Hematopoietic multipotent progenitor cell treated with erythropoietin and hydrocortisone succinate and interleukin-3 and kit ligand, for 6 days (in vitro differentiated cells): ENCODE measurements around the gene FARP1.

ENCODE experiments used
- DNase-seq: peaks from one replicate; pipeline ENCODE4 v3.0.0-alpha.2; 2015

FARP1 gene

DNA sequence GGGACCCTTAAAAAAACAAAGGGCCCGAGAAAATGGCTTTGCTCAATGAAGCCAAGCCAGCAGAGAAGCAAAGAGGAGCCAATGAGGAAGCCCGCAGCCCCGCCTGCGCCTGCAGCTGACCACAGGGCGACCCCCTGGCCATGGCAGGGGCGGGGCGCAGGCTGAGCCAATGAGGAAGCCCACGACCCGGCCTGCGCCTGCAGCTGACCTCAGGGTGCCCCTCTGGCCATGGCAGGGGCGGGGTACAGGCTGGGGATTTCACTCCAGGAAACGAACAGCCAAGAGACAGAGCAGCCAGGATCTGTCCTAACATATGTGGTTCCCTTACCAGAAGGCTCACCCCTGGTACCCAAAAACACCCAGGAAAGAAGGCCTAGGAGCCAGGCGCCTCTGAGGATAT is 332.6 kb downstream of the FARP1 start:
- no peak for DNase-seq

DNA sequence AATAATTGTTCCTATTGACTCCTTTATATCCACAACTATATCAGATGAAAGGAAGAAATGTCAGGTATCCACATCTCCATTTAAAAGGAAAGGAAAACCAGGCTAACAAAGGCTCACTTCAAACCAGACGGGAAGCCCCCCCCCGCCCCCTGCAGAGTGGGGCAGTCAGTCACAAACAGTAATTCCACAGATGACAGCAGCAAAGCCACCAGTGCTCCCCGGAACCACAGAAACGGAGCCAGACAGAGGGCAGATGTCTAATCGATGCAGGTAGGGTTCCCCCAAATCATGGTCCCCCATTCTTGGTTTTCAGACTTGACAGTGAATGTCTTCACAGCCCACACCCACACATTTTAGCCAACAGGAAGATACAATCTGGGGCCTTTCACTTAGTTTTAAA is 333.2 kb downstream of the FARP1 start:
- DNase-seq = no peak

DNA sequence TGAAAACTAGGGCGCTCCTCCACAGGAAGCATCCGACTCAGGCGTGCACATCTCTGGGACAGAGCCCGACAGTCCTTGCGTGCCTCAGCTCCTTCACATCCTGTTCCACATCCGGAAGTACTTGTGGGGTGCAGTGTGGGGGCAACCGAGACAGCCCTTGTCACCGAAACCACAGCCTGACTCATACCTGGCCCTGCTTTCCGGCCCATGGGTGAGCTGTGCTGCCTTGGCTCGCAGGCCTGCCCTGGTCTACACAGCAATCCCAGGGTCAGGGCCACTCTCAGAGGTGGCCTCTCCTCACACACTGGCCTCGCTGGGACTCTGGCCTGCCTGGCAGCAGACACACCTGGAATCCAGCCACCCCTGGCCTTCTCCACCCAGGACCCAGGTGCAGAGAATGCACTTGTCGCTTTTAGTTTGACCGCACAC is 333.7 kb downstream of the FARP1 start:
- peak; percentile 83 for DNase-seq

DNA sequence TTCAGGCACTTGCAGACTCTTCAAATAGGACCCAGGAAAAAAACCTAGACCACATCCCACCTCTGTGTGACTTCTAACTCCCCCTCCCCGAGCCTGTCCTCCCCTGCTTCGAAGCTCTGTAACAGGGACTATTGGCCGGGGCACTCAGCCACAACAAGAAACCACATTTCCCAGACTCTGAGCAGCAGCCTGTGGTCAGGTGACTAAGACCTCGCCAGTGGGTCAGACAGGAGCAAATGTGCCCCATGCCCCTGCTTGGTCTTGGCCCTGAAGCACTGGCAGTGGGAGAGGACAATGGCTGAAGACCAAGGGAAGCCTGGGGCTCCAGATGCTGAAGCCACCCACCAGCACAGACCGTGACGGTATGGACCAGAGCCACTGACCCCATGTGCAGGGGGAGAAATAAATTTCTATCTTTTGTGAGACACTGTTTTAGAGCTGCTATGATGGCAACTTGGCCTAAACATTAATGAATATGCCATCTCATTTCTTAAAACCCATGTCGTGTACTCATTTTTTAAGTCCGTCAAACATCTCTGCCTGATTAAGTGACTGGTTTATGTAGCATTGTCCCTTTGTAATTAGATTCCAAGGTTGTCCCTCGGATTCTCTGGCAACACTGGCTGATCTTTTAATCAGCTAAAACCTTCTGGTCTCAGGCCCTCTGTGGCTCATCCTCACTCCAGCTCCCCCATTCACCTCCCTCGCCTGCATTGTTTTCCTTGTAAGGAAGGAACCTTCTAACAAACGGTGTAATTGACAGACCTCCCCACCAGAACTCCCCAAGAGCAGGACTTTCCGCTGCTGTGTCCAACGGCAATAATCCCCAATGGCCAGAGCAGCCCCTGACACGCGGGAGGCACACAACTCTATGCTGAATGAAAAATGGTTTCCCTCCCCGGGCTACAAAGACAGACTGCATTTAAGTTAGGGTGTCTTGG is 335.6 kb downstream of the FARP1 start:
- peak; percentile 47 for DNase-seq

DNA sequence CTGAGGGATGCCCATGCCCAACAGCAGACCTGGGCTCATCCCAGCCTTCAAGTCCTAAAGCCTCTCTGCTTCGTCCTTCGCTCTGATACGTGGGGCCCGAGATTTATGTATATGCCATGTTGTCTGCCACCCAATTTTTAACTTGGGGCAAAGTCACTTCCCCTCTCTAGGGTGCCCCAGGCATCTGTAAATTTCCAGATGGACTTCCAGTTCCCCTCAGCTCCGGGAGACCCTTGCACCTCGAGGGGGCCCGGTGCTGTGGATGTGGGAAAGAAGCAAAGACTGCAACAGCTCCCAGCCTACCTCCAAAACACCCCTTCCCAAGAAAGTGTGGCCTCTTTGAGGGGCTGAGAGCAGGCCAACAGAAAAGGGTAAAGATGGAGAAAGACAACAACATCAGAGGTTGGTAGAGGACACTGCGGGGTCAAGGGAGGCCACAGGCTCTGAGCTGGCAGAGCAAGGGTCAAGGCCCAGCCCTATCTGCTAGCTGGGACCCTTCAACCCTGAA is 336.7 kb downstream of the FARP1 start:
- DNase-seq = no peak

DNA sequence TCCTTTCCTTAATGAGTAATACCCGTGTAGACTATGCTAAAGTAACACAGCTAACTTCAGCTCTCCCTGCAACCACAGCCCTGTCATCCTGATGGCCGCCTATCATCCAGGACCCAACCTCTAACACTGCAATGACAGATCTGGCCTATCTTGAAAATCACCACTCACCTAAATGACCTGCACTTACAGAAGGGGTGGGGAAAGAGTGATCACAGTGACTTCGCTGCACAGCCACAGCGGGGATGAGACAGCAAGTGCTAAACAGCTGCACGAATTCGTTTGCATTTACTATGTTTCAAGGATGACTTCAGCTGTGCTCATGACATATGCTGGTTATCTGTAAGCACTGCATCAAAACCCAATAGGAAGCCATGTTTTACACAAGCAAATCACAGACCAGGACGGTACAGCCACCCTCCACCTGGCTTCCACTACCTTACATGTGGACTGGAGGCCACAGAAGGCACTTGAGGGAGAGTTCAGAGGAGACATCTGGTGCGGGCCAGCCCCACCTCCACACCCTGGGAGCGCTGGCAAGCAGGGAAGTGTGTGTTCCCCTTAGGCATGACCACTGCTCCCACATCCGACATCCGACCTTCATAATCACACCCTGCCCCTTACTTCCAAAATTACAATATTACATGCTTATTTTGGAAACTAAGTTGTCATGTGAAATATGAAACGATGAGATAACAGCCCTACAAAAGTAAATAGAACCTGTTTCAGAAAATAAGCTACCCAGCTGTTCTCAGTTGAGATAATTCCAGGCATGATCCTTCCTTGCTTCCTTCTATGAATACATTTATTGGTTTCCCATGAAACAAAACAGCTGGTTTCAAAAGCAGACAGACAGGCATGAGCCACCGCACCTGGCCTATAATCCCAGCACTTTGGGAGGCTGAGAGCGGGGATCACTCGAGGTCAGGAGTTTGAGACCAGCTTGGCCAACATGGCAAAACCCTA is 338.3 kb downstream of the FARP1 start:
- no peak for DNase-seq

DNA sequence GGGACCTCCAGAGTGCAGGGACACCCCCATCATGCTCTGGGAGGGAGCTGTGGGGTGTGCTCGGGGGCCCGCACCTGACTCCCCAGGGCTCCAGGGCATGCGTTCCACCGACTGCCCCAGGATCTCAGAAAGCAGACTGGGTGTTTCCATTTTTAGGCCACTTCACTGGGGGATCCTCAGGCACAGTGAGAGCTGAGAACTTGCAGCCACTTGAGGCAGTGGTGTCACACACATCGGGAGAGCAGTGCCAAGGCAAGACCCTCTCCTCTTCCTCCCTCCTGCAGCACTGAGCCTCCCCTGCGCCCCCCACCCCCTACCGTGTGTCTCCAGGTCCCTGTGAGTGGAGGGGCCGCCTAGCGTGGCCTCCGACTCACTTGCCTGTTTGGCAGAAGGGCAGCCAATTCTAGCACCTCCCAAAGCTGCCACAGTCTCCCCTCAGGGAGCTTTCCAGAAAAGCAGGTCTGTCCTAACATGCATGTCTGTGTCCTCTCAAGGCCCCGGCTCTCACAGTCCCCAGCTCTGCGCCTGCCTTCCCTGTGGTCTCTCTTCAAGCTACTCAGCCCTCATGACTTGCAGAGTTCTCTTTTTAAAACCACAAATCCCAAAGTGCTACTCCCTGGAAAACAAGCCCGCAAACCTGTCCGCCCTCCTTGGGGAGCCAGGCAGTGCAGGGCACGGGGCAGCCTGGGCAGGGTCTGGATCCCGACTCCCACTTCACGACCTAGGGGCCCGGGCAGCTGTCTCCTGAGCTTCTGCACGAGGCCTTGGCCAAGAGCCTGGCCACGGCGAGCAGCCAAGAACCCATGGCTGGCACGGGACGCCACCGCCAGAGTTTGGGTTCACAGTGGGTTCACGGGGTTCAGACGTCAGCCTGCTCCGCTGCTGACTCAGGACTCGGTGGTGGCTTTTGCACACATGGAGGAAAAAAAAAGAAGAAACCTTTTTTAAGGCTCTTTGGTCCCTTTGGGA is 339.9 kb downstream of the FARP1 start:
- DNase-seq = no peak

DNA sequence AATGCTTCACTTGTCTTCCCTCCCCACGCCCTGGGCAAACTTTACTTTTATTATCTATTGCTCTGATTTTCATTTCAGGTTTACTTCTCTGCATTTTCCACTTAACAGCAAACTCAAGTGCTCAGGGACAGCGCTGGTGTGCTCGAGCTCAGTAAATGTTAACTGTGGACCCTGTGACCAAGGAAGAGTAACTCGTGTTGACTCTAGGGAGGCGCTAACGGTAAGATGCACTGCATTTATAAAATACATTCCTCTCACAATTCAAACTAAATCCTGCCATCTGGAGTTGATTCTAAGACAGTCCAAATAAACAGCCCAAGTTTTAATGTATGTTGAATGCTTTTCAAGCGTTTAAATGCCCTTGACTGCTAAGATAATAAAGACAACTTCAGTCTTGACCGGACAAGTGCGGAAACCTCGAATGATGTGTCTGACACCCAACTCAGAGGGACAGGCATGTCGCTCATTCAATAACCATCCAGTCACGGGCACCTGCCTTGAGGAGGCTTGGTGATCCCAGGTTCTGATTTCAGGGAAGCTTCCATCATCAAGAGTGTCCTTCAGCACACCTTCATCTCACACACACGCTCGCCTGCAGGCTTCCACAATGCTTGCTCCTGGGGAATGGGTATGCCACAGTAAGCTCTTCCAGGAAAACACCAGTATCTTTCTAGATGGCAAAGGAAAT is 340.9 kb downstream of the FARP1 start:
- DNase-seq = no peak

DNA sequence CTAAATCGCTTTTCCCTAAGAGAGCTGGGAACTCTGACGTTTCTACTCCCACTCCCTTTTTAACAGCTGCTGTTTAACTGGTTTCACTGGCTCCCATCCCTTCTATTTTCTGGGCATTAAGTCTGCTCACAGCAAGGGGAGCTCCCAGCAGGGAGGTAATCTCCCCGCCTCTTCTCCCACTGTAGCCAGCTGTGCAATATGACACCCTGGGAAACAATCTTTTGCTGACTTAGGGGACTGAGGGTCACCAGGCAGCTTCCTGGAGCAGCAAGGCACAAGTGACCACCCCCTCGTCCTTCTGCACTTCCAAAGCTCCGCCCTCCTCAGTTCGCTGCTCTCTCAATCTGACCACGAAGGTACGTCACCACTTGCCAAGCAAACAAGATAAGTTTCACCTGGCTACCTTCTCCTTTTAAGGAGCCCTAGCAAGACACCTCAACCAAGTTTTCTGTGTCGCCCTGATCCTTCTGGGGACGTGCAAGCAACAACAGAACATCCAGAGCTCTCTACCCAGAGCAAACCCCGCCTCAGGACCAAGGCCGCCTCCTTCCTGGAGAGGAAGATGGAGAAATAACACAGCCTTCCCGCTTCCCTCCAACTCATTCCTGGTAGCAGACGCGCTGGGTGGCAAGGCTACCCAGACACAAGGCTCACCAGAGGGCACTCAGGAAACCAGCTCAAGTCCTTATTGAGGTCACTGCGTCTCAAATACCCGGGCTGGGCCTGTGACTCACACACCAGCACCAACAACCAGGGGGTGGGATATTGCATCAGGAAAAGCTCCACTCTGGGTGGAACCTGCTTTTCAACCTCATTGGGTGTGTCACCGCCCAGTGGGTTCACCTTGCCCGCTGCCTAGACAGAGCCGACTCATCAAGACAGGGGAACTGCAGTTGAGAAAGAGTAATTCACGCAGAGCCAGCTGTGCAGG is 341.7 kb downstream of the FARP1 start:
- peak; percentile 62 for DNase-seq

DNA sequence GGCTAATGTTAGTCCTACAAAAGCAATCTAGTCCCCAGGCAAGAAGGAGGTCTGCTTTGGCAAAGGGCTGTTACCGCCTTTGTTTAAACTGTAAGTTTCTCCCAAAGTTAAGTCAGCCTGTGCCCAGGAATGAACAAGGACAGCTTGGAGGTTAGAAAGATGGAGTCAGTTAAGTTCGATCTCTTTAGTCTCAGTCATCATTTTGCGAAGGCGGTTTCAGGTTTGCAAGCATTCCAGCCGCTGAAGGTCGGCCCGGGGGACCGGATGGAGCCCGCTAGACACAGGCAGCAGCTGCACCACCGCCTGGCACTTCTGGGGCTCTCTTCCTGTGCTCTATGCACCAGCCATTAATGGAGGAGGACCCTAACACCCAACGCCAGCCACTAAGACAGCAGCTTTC is 342.7 kb downstream of the FARP1 start:
- no peak for DNase-seq

DNA sequence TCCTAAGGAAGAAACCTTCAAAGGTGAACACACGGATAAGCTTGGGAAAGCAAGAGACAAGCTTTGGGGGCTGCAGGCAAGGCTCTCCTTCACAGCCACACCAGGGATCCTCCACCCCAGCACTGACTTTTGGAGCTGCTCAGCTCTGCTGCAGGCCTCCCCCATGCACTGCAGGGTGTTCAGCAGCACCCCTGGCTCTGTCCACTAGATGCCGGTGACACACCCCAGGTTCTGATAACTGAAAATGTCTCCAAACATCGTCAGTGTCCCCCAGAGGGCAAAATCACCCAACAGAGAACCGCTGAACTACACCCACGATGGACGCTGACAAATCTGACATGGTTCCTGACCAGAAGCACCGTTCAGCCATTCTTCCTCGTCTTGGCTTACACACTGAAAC is 343.5 kb downstream of the FARP1 start:
- no peak for DNase-seq

DNA sequence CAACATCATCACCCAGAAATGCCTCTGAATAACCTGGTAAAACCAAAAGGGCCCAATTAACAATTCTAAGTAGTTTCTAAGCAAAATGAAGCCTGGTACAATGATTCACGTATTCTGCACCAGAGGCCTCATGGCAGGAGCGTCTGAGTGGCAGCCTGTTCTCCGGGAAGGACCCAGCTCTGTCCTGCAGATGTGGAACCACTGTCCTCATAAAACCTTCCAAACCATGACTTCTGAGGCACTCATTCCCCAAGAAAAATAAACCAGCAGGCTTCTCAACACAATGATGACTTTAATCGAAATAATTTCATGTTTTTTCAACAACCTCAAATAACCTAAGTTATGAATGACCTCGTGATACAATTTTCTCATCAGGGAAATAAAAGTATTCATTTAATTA is 344.1 kb downstream of the FARP1 start:
- no peak for DNase-seq

DNA sequence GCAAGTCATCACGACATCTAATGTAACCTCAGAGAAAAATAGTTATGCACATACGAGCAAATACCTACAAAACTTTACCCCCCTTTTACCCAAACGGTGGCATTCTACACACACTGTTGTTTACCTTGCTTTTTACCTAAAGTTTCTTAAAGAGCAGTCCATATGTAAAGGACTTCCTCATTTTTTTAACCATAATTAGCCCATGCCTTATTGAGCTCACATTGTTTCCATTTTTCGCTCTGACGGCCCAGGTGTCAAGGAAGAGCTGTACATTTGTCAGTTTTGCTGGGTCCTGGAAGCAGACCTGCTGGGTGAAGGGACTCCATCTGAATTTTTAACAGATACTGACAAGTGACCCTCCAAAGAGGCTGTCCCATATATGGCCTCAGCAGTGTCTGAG is 344.6 kb downstream of the FARP1 start:
- DNase-seq = no peak

DNA sequence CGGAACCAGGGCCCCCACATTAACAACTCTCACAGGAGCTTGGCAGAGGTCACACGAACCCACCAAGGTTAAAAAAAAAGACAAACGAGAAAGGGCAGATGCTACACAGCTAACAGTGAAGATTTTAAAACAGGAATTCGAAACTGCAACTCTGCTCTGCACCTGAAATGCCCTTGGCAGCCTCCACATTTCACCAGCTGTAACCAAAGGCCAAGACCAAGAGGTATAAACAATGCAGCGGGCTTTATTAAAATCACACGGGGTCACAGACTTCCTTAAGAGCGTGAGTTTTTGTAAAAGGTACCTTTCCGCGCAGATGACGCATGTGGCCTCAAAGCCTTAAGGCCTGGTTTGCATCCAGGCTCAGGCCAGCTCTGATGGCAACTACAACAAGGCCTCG is 345.8 kb downstream of the FARP1 start:
- DNase-seq = no peak

DNA sequence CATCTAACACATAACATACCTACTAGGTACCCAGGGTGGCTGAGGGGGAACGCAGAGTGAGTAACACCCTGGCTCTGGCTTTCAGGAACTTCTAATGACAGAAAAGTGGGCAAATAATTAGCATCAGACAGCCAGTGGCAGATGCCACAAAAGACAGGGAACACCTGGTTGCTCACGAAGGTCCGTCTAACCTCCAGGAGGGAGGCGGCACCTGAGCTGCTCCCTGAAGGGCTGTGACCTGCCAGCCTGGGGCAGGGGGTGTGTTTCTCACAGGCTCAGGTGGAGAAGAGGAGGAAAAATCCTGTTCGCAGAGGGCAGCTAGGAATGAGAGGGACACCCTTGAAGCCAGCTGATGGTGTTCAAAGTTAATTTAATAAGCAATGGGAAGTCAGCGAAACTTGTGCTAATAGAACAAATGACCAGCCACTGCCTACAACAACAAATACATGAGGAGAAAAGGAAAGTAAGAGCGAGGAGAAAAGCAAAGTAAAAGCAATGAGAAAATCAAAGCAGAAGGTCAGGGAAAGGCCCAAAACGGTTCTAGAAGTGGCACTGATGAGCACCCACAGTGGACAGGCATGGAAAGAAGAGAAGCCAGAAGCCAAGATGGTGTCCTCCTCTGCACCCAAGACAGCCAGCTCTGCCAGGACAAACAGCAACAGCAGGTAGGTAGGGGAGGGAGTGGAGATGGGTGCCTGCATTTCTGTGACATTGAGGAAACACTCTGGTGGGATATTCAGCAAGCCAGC is 346.7 kb downstream of the FARP1 start:
- DNase-seq = no peak

DNA sequence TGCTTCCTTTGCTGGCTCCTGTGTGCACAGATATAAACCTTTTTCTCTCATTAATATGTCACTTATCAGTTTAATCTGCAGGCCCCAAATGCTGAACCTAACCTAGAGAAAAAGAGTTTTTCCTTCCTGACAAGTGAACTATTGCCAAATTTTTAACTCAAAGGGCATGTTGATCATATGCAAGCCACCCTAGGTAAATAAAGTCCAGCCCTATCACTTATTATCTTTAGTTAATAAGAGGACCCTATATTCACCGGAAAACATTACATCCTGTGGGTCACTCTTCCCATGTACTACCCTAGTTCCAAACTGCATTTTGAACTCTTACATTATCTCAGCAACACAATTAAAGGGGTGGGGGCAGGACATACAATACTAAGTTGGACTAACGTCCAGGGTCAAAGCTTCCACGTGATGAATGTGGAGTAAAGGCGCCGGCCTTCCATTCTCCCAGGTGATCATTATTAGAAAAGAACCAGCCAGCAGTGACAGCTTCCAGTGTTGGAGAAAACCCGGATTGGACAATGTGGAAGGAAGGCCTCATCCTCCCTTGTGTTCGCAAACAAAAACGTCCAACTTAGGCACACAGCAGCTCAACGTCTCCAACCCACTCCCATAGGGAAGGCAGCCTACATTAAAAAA is 347.4 kb downstream of the FARP1 start:
- DNase-seq = peak; percentile 49

DNA sequence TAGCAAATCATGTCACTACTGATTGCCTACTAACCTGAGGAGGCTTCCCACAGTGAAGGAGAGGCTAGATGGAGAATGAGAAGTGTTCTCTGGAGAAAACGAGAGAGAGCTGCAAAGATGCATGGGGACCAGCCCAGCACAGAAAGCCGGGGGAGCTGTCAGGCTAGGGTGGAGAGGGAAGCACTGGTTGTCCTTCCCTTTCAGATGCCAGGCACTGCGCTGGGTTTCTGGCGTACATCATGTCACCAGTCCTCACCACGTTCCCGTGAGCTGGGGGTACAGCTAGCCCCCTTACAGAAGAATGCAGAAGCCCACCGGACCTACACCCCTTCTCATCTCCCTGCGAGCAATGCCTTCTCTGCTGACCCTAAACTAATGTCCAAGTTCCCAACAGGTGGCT is 348.0 kb downstream of the FARP1 start:
- no peak for DNase-seq

DNA sequence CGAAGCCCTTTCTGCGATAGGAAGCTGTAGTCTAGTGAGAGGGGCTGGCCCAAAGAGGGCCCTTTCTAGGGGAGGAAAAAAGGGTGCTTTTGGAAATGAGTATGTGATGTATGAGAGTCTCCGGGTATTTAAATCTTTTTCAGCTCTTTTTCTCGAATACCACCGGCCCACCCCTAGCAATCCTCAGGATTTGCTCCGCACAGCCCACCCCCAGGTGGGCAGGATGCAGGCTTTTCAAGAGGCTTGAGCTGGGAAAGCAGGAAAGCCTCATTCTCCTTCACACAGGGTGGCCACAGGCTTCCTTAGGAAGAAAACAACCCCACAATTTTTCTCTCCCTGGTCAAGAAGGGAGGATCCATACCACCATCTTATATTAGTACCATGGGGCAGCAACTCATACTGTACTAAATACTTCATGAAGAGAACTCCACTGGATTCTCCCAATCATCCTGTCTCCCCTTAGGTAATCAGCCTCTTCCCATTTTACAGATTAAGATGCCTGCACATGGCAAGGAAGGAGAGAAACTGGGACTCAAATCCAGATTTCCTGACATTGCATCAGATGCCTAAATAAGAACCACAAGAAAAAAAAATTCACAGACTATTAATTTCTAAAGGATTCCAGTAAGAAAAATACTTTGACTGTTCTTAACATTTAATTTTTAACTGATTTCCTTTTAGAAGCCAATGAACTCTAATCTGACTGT is 349.6 kb downstream of the FARP1 start:
- DNase-seq = no peak
